GM15510 (cell line): Measurements from ENCODE around the gene ANKRD60.

ENCODE experiments used
- POLR2A ChIP-seq: IDR thresholded peaks from 3 replicates; pipeline ENCODE4 v1.6.1; 2011; ENCODE audit warnings: borderline replicate concordance; ENCODE audit not compliant: insufficient read length; ENCODE audit errors: extremely low read depth

ANKRD60 gene

GRCh38 chr20:58254890-58255289 is 26.4 kb upstream of the ANKRD60 start:
- TF ChIP-seq POLR2A, result no peak

GRCh38 chr20:58251979-58252591 is 23.6 kb upstream of the ANKRD60 start:
- TF ChIP-seq POLR2A, result no peak

GRCh38 chr20:58251348-58251978 is 23.0 kb upstream of the ANKRD60 start:
- no peak for TF ChIP-seq POLR2A

GRCh38 chr20:58246346-58246745 is 17.9 kb upstream of the ANKRD60 start:
- no peak for TF ChIP-seq POLR2A

- TF ChIP-seq POLR2A, result no peak
Observed at GRCh38 chr20:58245931-58246330, 17.5 kb upstream of the ANKRD60 start.

GRCh38 chr20:58245181-58245891 is 16.9 kb upstream of the ANKRD60 start:
- no peak for TF ChIP-seq POLR2A

GRCh38 chr20:58244517-58245030 is 16.1 kb upstream of the ANKRD60 start:
- no peak for TF ChIP-seq POLR2A

- TF ChIP-seq POLR2A, result no peak
Observed at GRCh38 chr20:58243653-58244410, 15.4 kb upstream of the ANKRD60 start.

GRCh38 chr20:58242824-58243223 is 14.4 kb upstream of the ANKRD60 start:
- no peak for TF ChIP-seq POLR2A

- no peak for TF ChIP-seq POLR2A
Observed at GRCh38 chr20:58241766-58242465, 13.5 kb upstream of the ANKRD60 start.

- no peak for TF ChIP-seq POLR2A
Observed at GRCh38 chr20:58240471-58240870, 12.0 kb upstream of the ANKRD60 start.

GRCh38 chr20:58239216-58239615 is 10.8 kb upstream of the ANKRD60 start:
- no peak for TF ChIP-seq POLR2A

- TF ChIP-seq POLR2A, result no peak
Observed at GRCh38 chr20:58238490-58238889, 10.0 kb upstream of the ANKRD60 start.
